H1 (cell line): ENCODE measurements around the gene BOK. TPM values are rescaled to one million over a fixed set of nuclear protein-coding genes. Genes with fewer than 3 reads are reported as not detected.

Experiments
- CTCF ChIA-PET: fragments of 300-600 bp; sonication (Branson Sonifier 250); formaldehyde crosslinking; loops from one replicate; lab custom pipeline; 2021; ENCODE audit not compliant: partially characterized antibody; lab: Charles Lee
- POLR2A ChIA-PET: fragments of 300-600 bp; sonication (Branson Sonifier 250); formaldehyde crosslinking; loops from one replicate; lab custom pipeline; 2021; ENCODE audit warnings: inconsistent platforms; ENCODE audit not compliant: partially characterized antibody; lab: Charles Lee
- DNase-seq, 2 experiments: peaks; one replicate each; pipeline versions ENCODE4 v3.0.0 to v3.0.0-alpha.2; 2010 to 2022; ENCODE audit warnings: low spot score in 2 of 2, low read depth in 1 of 2, mixed read lengths in 1 of 2
- FAIRE-seq: peaks from 2 replicates; lab custom pipeline; 2011; peaks lifted over from hg19 to GRCh38; lab: Jason Lieb, UNC
- H2AFZ ChIP-seq: 2 replicates; pipeline ENCODE4 v1.8.1; 2012; ENCODE audit warnings: low read length, inconsistent platforms
- H2AK5ac ChIP-seq: 2 replicates; pipeline ENCODE4 v1.6.1; 2013; ENCODE audit warnings: low read depth, low read length
- H2BK120ac ChIP-seq: replicated peaks from 2 replicates; pipeline ENCODE3; 2013; ENCODE audit warnings: low read depth, low read length, inconsistent platforms
- H2BK12ac ChIP-seq: 2 replicates; pipeline ENCODE4 v1.6.1; 2013; ENCODE audit warnings: low read depth, low read length
- H2BK15ac ChIP-seq: 2 replicates; pipeline ENCODE4 v1.6.1; 2013; ENCODE audit warnings: low read length
- H2BK20ac ChIP-seq: 2 replicates; pipeline ENCODE4 v1.6.1; 2013; ENCODE audit warnings: low read length
- H2BK5ac ChIP-seq: 2 replicates; pipeline ENCODE4 v1.6.1; 2013; ENCODE audit warnings: low read depth, low read length
- H3K14ac ChIP-seq: 2 replicates; pipeline ENCODE4 v1.6.1; 2013; ENCODE audit warnings: inconsistent platforms; ENCODE audit not compliant: insufficient read length
- H3K18ac ChIP-seq: 2 replicates; pipeline ENCODE4 v1.6.1; 2013; ENCODE audit warnings: low read length; ENCODE audit errors: extremely low read depth
- H3K23ac ChIP-seq: 2 replicates; pipeline ENCODE4 v1.6.1; 2013; ENCODE audit warnings: inconsistent platforms; ENCODE audit not compliant: insufficient read length
- H3K23me2 ChIP-seq: 2 replicates; pipeline ENCODE4 v1.6.1; 2013; ENCODE audit warnings: low read depth, low read length
- H3K27ac ChIP-seq: 2 replicates; pipeline ENCODE4 v1.6.1; 2011; ENCODE audit warnings: low read depth, low read length, inconsistent platforms
- H3K27me3 ChIP-seq, 4 experiments: replicated peaks in 1 of 4; 1 replicate in 1 of 4; 2 replicates in 3 of 4; pipeline versions ENCODE4 v1.6.1 to v1.8.1; 2011 to 2013; ENCODE audit warnings: low read length in 3 of 4, mild to moderate bottlenecking in 3 of 4, inconsistent platforms in 2 of 4, mixed read lengths in 2 of 4, moderate library complexity in 1 of 4; ENCODE audit not compliant: control insufficient read depth in 3 of 4, insufficient read depth in 3 of 4; ENCODE audit errors: extremely low read depth in 1 of 4
- H3K36me3 ChIP-seq, 4 experiments: 2 replicates each; pipeline versions ENCODE4 v1.6.1 to v1.8.1; 2011 to 2013; ENCODE audit warnings: mild to moderate bottlenecking in 4 of 4, low read length in 3 of 4, moderate library complexity in 2 of 4, control low read depth in 1 of 4, inconsistent platforms in 1 of 4; ENCODE audit not compliant: insufficient read depth in 4 of 4, control insufficient read depth in 2 of 4
- H3K4ac ChIP-seq: replicated peaks from 2 replicates; pipeline ENCODE3; 2013; ENCODE audit warnings: low read length, low read depth, mixed read lengths, inconsistent platforms; ENCODE audit not compliant: insufficient read length
- H3K4me1 ChIP-seq, 4 experiments: replicated peaks in 1 of 4; 1 replicate in 1 of 4; 2 replicates in 3 of 4; pipeline versions ENCODE4 v1.6.1 to v1.8.1; 2011 to 2013; ENCODE audit warnings: low read length in 3 of 4, inconsistent platforms in 2 of 4, mixed read lengths in 1 of 4; ENCODE audit not compliant: insufficient read depth in 4 of 4, control insufficient read depth in 3 of 4
- H3K4me2 ChIP-seq, 2 experiments: 2 replicates each; pipeline versions ENCODE4 v1.6.1 to v1.8.1; 2011 to 2013; ENCODE audit warnings: low read depth in 2 of 2, low read length in 2 of 2, control low read depth in 1 of 2, inconsistent platforms in 1 of 2, mild to moderate bottlenecking in 1 of 2; ENCODE audit not compliant: insufficient read depth in 1 of 2
- H3K4me3 ChIP-seq, 4 experiments: fragments of 200-600, 300-600 bp in 1 of 4; sonication (generic), shearing (Covaris generic), sonication (Bioruptor Twin) in 1 of 4; 2 replicates each; pipeline versions ENCODE4 v1.5.1 to v1.8.1; 2011 to 2016; ENCODE audit warnings: low read length in 4 of 4, low read depth in 3 of 4, control low read depth in 2 of 4, inconsistent platforms in 2 of 4, mild to moderate bottlenecking in 2 of 4, mixed read lengths in 1 of 4, moderate library complexity in 1 of 4; ENCODE audit not compliant: insufficient read depth in 2 of 4; ENCODE audit errors: extremely low read depth in 1 of 4
- H3K56ac ChIP-seq: replicated peaks from 2 replicates; pipeline ENCODE3; 2013; ENCODE audit warnings: low read depth, mild to moderate bottlenecking, mixed read lengths, low read length, inconsistent platforms; ENCODE audit not compliant: insufficient read length
- H3K79me1 ChIP-seq: 2 replicates; pipeline ENCODE4 v1.6.1; 2013; ENCODE audit warnings: low read depth, low read length, control low read depth
- H3K79me2 ChIP-seq, 2 experiments: 2 replicates each; pipeline versions ENCODE4 v1.6.1 to v1.8.1; 2012 to 2013; ENCODE audit warnings: low read length in 2 of 2, mild to moderate bottlenecking in 2 of 2, inconsistent platforms in 1 of 2; ENCODE audit not compliant: insufficient read depth in 2 of 2, control insufficient read depth in 1 of 2
- H3K9ac ChIP-seq, 4 experiments: replicated peaks in 1 of 4; 1 replicate in 1 of 4; 2 replicates in 3 of 4; pipeline versions ENCODE4 v1.6.1 to v1.8.1; 2011 to 2013; ENCODE audit warnings: low read depth in 3 of 4, low read length in 3 of 4, control low read depth in 2 of 4, mild to moderate bottlenecking in 2 of 4, moderate library complexity in 2 of 4, inconsistent platforms in 1 of 4; ENCODE audit errors: extremely low read depth in 1 of 4
- H3K9me3 ChIP-seq, 2 experiments: 2 replicates each; pipeline versions ENCODE4 v1.6.1 to v1.8.1; 2012 to 2013; ENCODE audit warnings: mild to moderate bottlenecking in 2 of 2, moderate library complexity in 2 of 2, control low read depth in 1 of 2, inconsistent platforms in 1 of 2, low read depth in 1 of 2, low read length in 1 of 2, mixed read lengths in 1 of 2; ENCODE audit not compliant: insufficient read depth in 2 of 2
- H4K20me1 ChIP-seq, 2 experiments: replicated peaks in 1 of 2; 2 replicates each; pipeline versions ENCODE3 to v1.8.1; 2011 to 2013; ENCODE audit warnings: inconsistent platforms in 2 of 2, low read length in 2 of 2, mild to moderate bottlenecking in 1 of 2; ENCODE audit not compliant: insufficient read depth in 2 of 2, control insufficient read depth in 1 of 2
- H4K5ac ChIP-seq: 2 replicates; pipeline ENCODE4 v1.6.1; 2013; ENCODE audit warnings: low read length, low read depth, mixed read lengths, inconsistent platforms; ENCODE audit not compliant: insufficient read length
- H4K8ac ChIP-seq: 2 replicates; pipeline ENCODE4 v1.8.0; 2013; ENCODE audit warnings: mild to moderate bottlenecking, moderate library complexity, low read length, inconsistent platforms; ENCODE audit not compliant: insufficient read depth; ENCODE audit errors: extremely low read depth
- H4K91ac ChIP-seq: replicated peaks from 2 replicates; pipeline ENCODE3; 2013; ENCODE audit warnings: low read length, mixed read lengths, inconsistent platforms; ENCODE audit not compliant: insufficient read length
- ATF3 ChIP-seq: IDR thresholded peaks from 2 replicates; pipeline ENCODE4 v1.6.1; 2011; ENCODE audit warnings: low read depth, mild to moderate bottlenecking, low read length; ENCODE audit not compliant: insufficient read depth
- CBX5 ChIP-seq: fragments of 300-800, 300-1000 bp; sonication (generic); IDR thresholded peaks from 2 replicates; pipeline ENCODE4 v1.7.1; 2016; ENCODE audit warnings: antibody characterized with exemption, low read length, low read depth
- CBX8 ChIP-seq: fragments of 300-800, 300-1000 bp; sonication (generic); IDR thresholded peaks from 2 replicates; pipeline ENCODE4 v1.7.1; 2016; ENCODE audit warnings: low read depth, low read length, borderline replicate concordance
- CREB1 ChIP-seq: IDR thresholded peaks from 2 replicates; pipeline ENCODE4 v1.6.1; 2012; ENCODE audit warnings: inconsistent platforms
- GTF2F1 ChIP-seq: IDR thresholded peaks from 2 replicates; pipeline ENCODE4 v1.6.1; 2012; ENCODE audit warnings: low read depth, low read length, improper control_type of control experiment, borderline replicate concordance
- JUN ChIP-seq: IDR thresholded peaks from 2 replicates; pipeline ENCODE4 v1.6.1; 2011; ENCODE audit warnings: low read depth, mild to moderate bottlenecking, improper control_type of control experiment, low read length
- KDM1A ChIP-seq: fragments of 200-600, 300-600 bp; sonication (generic); IDR thresholded peaks from 2 replicates; pipeline ENCODE4 v1.7.1; 2016; ENCODE audit warnings: mild to moderate bottlenecking, low read length, borderline replicate concordance
- KDM5A ChIP-seq: fragments of 200-600 bp; IDR thresholded peaks from 2 replicates; pipeline ENCODE4 v1.7.1; 2012; ENCODE audit warnings: mild to moderate bottlenecking, low read length, inconsistent platforms, mixed read lengths
- NANOG ChIP-seq: IDR thresholded peaks from 2 replicates; pipeline ENCODE4 v1.6.1; 2011; ENCODE audit warnings: low read length, low read depth, mild to moderate bottlenecking, inconsistent platforms; ENCODE audit not compliant: insufficient read depth, poor library complexity, severe bottlenecking
- NRF1 ChIP-seq: IDR thresholded peaks from 2 replicates; pipeline ENCODE4 v1.6.1; 2011; ENCODE audit warnings: mild to moderate bottlenecking, low read depth, low read length, improper control_type of control experiment
- POLR2A ChIP-seq, 2 experiments: IDR thresholded peaks; 1 replicate in 1 of 2; 2 replicates in 1 of 2; pipeline ENCODE4 v1.6.1; 2011; ENCODE audit warnings: low read depth in 2 of 2, low read length in 2 of 2, mild to moderate bottlenecking in 2 of 2; ENCODE audit errors: control extremely low read depth in 1 of 2
- SIX5 ChIP-seq: IDR thresholded peaks from 2 replicates; pipeline ENCODE4 v1.6.1; 2011; ENCODE audit warnings: mild to moderate bottlenecking, low read depth, low read length
- SP1 ChIP-seq: IDR thresholded peaks from 2 replicates; pipeline ENCODE4 v1.6.1; 2011; ENCODE audit warnings: low read depth, low read length
- TEAD4 ChIP-seq: IDR thresholded peaks from 2 replicates; pipeline ENCODE4 v1.6.1; 2012; ENCODE audit warnings: low read depth, low read length, inconsistent platforms, mixed read lengths
- WGBS, 2 experiments: shearing (Covaris generic) in 1 of 2; methylation state at CpG; one replicate each; pipeline versions ENCODE4 v1.1.6 to v1.1.7; 2013 to 2015; ENCODE audit warnings: low lambda C conversion rate in 2 of 2, mixed read lengths in 2 of 2, inconsistent platforms in 1 of 2, low coverage in 1 of 2, missing lambda C conversion rate in 1 of 2; ENCODE audit not compliant: insufficient replicate concordance in 2 of 2, insufficient coverage in 1 of 2, insufficient read length in 1 of 2; ENCODE audit errors: extremely low coverage in 1 of 2, missing lambda C conversion rate in 1 of 2; 5-methylcytosine and 5-hydroxymethylcytosine counted together
- polyA plus RNA-seq, 7 experiments: library from polyadenylated mRNA; depleted of rRNA in 3 of 7; stranded (reverse) in 5 of 7; unstranded in 2 of 7; fragments of >200 nt in 5 of 7; fragments of 200-250 nt in 2 of 7; gene quantifications; 1 replicate in 5 of 7; 2 replicates in 1 of 7; 4 replicates in 1 of 7; pipeline versions ENCODE4 v1.2.1 to v1.2.3, GENCODE V29; 2011 to 2013; ENCODE audit warnings: missing spikeins in 2 of 7, mixed read lengths in 2 of 7
- total RNA-seq: library from RNA; stranded (reverse); fragmentation: NEBNext Ultra II Directional; extraction: Animal tissue kit (Norgen Biotek cat#: 25700); gene quantifications from 2 replicates; pipeline ENCODE4 v1.2.1, GENCODE V29; 2021

BOK gene
- total and polyA plus RNA-seq, 2 of the 8 experiments (the other 6 are each of a cell fraction or from before 2014, with no cell fraction given): 33.7 to 37.6 TPM

DNA sequence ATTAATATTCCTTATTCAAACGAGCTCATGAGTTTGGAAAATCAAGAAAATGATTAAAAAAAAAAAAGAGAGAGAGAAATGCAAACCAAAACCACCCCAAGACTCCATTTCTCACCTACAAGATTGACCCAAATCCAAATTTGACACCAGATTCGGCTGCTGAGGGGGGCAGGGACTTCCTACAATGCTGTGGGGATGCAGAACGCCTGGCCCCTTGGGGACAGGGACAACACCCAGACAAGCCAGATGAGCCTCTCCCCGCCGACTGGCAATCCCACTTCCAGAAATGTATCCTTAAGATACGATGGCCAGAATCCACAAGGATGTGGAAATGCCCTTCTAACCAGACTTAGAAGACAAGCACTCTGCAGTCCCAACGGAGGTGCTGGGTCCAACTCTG is 20.7 kb downstream of the BOK start:
- Histone ChIP-seq H3K27ac (no peak overlapping the region), H3K9me3 (peaks cover 5 to 12% of the 10 kb centered on the region in 2 experiments; a peak in 3 of 4 replicates), H4K8ac (no peak overlapping the region), H3K4ac (no peak overlapping the region), H4K5ac (no peak overlapping the region), H3K79me2 (no peaks in the 10 kb centered on the region), H3K9ac (no peak overlapping the region), H2AFZ (no peak overlapping the region), H2BK120ac (no peak overlapping the region), H2BK15ac (no peak overlapping the region), H3K23ac (no peak overlapping the region), H2BK20ac (no peak overlapping the region), H2AK5ac (no peak overlapping the region), H4K91ac (no peak overlapping the region), H3K23me2 (no peaks in the 10 kb centered on the region; the same call in 1 of the 2 replicates), H3K36me3 (peaks cover 0 to 23% (median 7%) of the 10 kb centered on the region in 4 experiments; a peak in 4 of 8 replicates), H3K56ac (no peak overlapping the region), H3K27me3 (no peaks in the 10 kb centered on the region), H3K4me3 (no peak overlapping the region), H3K4me1 (no peaks in the 10 kb centered on the region; a peak in 1 of 7 replicates), H4K20me1 (no peaks in the 10 kb centered on the region), H3K79me1 (no peaks in the 10 kb centered on the region), H2BK5ac (no peak overlapping the region), H3K14ac (no peak overlapping the region), H2BK12ac (no peak overlapping the region), H3K4me2 (no peak overlapping the region), H3K18ac (no peak overlapping the region)
- DNase-seq (no peak), FAIRE-seq (no peak)
- ChIA-PET POLR2A (interaction anchor here (1.9 kb wide), 1 partner anchor 72 kb away, joined by 4 read pairs; no protein-coding TSS in a partner anchor), CTCF (interaction anchor here (1.7 kb wide), 1 partner anchor 16 kb away, joined by 6 read pairs; no protein-coding TSS in a partner anchor)
- 92% methylated on average over 7 of the region's 7 CpGs; no CpG with 5 or more reads in 1 of the 2 experiments for WGBS, 2 experiments
- TF ChIP-seq POLR2A (IDR thresholded peaks at IDR 0.05; ENCODE audit: control extremely low read depth in 1 of 2, low read depth in 2 of 2, low read length in 2 of 2): no peak
- no peak for TF ChIP-seq CBX5
- no peak for TF ChIP-seq NRF1
- no peak for TF ChIP-seq TEAD4
- TF ChIP-seq KDM5A: no peak
- TF ChIP-seq KDM1A: no peak
- TF ChIP-seq GTF2F1: no peak
- TF ChIP-seq NANOG: no peak
- no peak for TF ChIP-seq JUN
- TF ChIP-seq ATF3: no peak
- no peak for TF ChIP-seq SIX5
- TF ChIP-seq SP1: no peak
- TF ChIP-seq CREB1: no peak
- no peak for TF ChIP-seq CBX8
